PFSK-1 (cell line): ENCODE data around the gene ERCC2.

Experiments
- FOXP2 ChIP-seq: optimal IDR thresholded peaks from 2 replicates; pipeline ENCODE3; 2011; ENCODE audit warnings: borderline replicate concordance, control low read depth, inconsistent platforms; ENCODE audit not compliant: insufficient read depth; ENCODE audit errors: extremely low read length, extremely low read depth
- POLR2AphosphoS5 ChIP-seq: IDR thresholded peaks from 2 replicates; pipeline ENCODE4 v1.6.1; 2012; ENCODE audit warnings: low read depth, mild to moderate bottlenecking, control low read depth, low read length, moderate library complexity
- SIN3A ChIP-seq: IDR thresholded peaks from 2 replicates; pipeline ENCODE4 v1.6.1; 2012; ENCODE audit warnings: mild to moderate bottlenecking, low read length, moderate library complexity, borderline replicate concordance; ENCODE audit not compliant: insufficient read depth
- TAF1 ChIP-seq: IDR thresholded peaks from 2 replicates; pipeline ENCODE4 v1.6.1; 2012; ENCODE audit warnings: low read length, control low read depth, borderline replicate concordance; ENCODE audit not compliant: insufficient read depth
- TF ChIP-seq, protein P1 (sequence below), 2 experiments: IDR thresholded peaks; 2 replicates each; pipeline versions ENCODE4 v1.6.1 to v1.8.0; 2011 to 2012; ENCODE audit warnings: low read depth in 2 of 2, low read length in 2 of 2, control low read depth in 1 of 2, inconsistent platforms in 1 of 2, mild to moderate bottlenecking in 1 of 2, moderate library complexity in 1 of 2; ENCODE audit not compliant: insufficient read depth in 1 of 2

ERCC2 gene

DNA sequence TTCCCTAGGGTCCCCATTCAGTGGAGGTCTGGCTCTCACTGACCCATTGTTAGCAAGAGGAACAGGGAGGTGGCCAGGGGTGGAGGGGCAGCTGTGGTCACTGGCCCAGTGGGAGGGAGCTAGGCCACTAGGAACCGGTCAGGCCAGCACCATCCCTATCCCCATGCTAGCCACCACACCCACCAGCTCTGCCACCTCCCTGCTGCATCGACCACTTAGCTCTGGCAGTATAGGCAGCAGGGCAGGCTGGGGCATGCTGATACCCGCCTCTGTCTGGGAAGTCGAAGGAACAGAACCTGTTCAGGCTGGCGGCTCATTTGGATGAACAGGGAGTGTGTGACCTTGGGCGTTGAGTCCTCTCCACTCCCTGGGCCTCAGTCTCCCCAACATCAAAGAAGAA is 29.8 kb upstream of the ERCC2 start:
- TF ChIP-seq SIN3A (no peak), TAF1 (no peak), FOXP2 (no peak), POLR2AphosphoS5 (no peak)
- TF ChIP-seq, protein P1, sequence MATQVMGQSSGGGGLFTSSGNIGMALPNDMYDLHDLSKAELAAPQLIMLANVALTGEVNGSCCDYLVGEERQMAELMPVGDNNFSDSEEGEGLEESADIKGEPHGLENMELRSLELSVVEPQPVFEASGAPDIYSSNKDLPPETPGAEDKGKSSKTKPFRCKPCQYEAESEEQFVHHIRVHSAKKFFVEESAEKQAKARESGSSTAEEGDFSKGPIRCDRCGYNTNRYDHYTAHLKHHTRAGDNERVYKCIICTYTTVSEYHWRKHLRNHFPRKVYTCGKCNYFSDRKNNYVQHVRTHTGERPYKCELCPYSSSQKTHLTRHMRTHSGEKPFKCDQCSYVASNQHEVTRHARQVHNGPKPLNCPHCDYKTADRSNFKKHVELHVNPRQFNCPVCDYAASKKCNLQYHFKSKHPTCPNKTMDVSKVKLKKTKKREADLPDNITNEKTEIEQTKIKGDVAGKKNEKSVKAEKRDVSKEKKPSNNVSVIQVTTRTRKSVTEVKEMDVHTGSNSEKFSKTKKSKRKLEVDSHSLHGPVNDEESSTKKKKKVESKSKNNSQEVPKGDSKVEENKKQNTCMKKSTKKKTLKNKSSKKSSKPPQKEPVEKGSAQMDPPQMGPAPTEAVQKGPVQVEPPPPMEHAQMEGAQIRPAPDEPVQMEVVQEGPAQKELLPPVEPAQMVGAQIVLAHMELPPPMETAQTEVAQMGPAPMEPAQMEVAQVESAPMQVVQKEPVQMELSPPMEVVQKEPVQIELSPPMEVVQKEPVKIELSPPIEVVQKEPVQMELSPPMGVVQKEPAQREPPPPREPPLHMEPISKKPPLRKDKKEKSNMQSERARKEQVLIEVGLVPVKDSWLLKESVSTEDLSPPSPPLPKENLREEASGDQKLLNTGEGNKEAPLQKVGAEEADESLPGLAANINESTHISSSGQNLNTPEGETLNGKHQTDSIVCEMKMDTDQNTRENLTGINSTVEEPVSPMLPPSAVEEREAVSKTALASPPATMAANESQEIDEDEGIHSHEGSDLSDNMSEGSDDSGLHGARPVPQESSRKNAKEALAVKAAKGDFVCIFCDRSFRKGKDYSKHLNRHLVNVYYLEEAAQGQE (IDR thresholded peaks at IDR 0.05; ENCODE audit: insufficient read depth in 1 of 2, low read depth in 2 of 2, low read length in 2 of 2): no peak

DNA sequence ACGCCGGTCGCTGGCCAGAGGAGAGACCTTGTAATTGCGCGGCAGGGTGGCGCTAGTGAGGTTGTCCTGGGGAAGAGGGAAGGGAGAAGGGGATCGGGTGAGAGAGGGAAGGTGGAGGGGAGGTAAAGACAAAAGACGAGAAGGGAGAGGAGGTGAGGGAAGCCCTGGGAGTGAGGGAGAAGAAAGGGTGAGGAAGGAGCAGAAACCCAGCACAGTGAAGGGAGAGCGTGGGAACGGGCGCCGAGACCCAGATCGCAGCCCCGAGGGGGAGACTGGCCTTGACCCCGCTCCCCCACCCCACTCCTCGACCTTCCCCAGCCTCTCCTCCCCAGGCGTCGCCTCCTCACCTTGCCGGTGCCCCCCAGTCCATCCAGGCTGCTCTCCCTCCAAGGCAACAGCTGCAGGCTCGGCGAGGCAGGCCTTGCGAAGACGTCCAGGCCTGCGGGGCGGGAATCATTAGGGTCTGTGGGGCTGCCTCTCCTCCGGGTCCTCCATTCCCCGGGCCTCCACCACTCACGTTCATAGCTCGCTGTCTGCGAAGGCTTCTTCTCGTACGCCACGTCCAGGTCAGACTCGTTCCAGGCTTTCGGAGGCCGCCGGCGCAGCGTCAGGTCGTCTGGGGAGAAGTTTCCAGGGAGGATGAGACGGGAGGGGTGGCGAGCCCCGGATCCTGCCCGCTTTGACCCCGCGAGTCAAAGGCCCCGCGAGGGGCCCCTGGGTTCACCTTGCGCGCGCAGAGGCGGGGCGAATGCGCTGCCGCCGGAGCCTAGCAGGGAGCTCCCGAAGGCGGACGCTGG is 25.6 kb upstream of the ERCC2 start:
- TF ChIP-seq SIN3A: no peak
- no peak for TF ChIP-seq POLR2AphosphoS5
- TF ChIP-seq TAF1: no peak
- TF ChIP-seq, protein P1 (IDR thresholded peaks at IDR 0.05; ENCODE audit: insufficient read depth in 1 of 2, low read depth in 2 of 2, low read length in 2 of 2): no peak
- TF ChIP-seq FOXP2: no peak

DNA sequence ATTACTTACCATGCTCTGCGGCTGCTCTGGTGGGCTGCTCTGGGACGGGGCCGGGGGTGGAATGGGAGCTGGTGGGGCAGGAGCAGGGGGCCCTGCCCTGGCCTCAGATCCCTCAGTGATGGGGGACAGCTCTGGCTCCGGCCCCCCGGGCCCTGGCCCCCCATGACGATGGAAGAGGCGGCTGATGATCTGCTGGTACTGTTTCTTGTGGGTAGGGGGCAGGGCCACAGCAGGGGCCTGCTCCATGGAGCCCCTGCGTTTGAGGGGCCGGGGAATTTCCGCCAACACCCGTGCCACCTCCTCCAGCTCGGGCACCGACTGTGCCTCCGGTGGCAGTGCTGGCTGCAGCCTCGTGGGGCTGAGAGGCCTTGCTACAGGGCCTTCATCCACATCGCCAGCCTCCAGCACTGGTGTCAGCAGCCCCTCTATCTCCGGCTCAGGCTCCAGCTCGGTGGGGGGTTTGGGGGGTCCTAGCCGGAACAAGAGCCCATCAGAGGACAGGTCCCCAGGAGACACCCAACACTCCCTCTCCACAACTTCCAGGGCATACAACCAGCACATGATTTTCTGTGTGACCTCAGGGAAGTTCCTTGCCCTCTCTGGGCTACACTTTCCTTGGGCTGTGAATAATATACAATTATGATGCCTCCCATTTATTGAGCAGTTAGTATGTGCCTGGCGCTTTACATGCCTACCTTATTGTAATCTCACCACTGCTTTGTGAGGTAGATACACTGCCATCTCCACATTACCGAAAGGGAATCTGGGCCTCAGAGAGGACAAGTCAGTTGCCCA is 21.7 kb upstream of the ERCC2 start:
- TF ChIP-seq, protein P1 (IDR thresholded peaks at IDR 0.05; ENCODE audit: insufficient read depth in 1 of 2, low read depth in 2 of 2, low read length in 2 of 2): no peak
- TF ChIP-seq POLR2AphosphoS5: no peak

DNA sequence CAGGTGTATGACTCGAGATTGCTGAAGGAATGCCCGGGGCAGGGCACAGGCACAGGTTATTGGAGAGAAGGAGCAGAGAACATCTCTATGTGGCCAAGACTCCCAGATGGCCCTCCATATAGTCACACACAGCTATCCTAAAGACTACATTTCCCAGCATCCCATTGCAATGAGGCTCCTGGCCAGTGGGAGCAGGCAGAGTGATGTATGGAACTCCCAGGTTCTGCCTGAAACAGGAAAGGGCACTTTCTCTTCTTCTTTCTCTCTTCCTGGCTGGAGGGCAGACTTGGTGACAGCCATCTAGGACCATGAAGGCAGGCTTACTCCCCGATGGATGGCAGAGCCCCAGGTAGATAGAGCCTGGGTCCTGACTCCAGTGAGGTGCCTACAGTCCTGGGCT is 21.0 kb upstream of the ERCC2 start:
- TF ChIP-seq FOXP2 (no peak), POLR2AphosphoS5 (no peak; the same call in 1 of the 2 replicates), TAF1 (no peak), SIN3A (no peak)
- TF ChIP-seq, protein P1 (IDR thresholded peaks at IDR 0.05; ENCODE audit: insufficient read depth in 1 of 2, low read depth in 2 of 2, low read length in 2 of 2): no peak
